ENCODE results near the gene LMX1A.

The LMX1A gene

DNA sequence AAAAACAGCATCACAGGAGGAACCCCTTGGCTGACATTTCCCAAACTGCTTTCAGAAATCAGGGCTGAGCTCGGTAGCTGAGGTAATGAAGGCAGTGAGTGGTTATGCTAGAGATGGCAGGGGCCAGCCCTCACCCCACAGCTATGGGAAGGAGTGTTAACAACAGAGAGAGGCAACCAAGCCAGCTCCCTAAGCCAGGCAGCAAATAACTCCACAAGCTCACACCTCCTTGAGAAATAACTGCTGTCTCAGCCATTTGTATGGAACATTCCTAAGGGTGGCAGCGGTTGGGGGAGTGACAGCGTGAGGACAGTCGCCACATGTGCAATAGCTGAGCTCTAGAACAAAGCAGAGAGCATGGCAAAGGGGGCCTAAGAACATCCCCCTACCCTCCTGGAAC is 42.6 kb downstream of the LMX1A start:
- TF ChIP-seq, protein P1, sequence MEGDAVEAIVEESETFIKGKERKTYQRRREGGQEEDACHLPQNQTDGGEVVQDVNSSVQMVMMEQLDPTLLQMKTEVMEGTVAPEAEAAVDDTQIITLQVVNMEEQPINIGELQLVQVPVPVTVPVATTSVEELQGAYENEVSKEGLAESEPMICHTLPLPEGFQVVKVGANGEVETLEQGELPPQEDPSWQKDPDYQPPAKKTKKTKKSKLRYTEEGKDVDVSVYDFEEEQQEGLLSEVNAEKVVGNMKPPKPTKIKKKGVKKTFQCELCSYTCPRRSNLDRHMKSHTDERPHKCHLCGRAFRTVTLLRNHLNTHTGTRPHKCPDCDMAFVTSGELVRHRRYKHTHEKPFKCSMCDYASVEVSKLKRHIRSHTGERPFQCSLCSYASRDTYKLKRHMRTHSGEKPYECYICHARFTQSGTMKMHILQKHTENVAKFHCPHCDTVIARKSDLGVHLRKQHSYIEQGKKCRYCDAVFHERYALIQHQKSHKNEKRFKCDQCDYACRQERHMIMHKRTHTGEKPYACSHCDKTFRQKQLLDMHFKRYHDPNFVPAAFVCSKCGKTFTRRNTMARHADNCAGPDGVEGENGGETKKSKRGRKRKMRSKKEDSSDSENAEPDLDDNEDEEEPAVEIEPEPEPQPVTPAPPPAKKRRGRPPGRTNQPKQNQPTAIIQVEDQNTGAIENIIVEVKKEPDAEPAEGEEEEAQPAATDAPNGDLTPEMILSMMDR (IDR thresholded peaks at IDR 0.05; ENCODE audit: insufficient read depth, low read depth, low read length, missing control alignments) = no peak
- no peak for DNase-seq (ENCODE audit: low read depth)

DNA sequence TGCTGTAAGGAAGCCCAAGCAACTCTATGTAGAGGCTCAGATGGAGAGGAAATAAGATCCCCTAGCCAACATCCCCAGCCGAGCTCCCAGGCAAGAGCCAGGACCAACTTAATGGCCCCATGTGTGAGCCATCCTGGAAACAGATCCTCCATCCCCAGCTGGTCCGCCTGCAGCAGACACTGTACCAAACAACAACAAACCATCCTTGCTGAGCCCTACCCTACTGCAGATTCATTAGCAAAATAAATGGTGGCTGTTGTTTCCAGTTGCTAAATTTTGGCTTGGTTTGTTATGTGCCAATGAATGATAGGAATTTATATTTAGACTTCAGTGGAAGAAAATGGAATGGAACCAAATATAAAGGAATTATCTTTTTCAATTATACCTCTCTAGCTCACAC is 43.9 kb downstream of the LMX1A start:
- TF ChIP-seq, protein P1 (IDR thresholded peaks at IDR 0.05; ENCODE audit: insufficient read depth, low read depth, low read length, missing control alignments) = no peak
- no peak for DNase-seq (ENCODE audit: low read depth)

More for the DNA sequence above, 42.6 kb downstream of the LMX1A start:
- no peak overlapping the region for H3K4me3 ChIP-seq (ENCODE audit: low read depth, low read length)

DNA sequence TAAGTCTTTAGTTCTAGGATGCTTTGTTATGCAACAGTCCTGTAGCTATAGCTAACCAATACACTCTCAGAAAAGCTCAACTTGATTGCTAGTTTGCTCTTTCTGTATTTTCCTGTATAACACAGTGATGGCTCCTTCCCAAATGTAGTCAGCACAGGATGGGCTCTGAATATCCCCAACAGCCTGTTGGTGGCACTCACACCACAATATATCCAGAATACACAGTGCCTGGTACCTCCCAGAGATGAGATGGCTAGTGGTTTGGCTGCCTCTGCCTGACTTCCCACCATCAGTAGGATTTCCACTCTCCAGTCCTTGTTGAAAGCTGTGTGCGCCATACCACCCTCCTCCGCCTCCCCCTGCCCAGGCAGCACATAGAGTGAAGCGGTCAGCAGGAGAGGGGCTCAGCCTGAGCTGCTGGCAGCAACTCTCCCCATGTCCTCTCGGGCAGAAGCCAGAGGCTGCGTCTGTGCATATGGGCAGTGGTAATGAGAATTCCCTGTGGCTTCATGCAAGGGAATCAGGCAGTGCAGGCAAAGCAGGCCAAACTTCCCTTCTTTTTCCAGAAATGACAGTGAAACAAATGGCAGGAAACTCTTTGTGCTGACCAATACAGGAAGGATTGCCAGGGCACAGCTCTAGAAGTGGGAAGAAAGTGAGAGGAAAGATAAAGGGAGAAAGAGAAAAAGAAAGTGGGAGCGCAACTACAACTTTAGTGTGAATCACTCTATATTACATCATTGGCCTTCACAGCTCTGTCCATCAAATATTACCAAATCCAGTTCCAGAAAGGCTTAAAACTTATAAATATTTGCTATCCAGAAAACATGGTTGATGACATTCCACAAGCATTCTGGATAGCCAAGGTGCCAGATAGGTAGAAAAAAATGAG is 49.7 kb downstream of the LMX1A start:
- H3K4me3 ChIP-seq (ENCODE audit: low read depth, low read length) = no peak overlapping the region
- TF ChIP-seq, protein P1 (IDR thresholded peaks at IDR 0.05; ENCODE audit: insufficient read depth, low read depth, low read length, missing control alignments) = no peak
- DNase-seq (ENCODE audit: low read depth) = no peak

More for the DNA sequence above, 43.9 kb downstream of the LMX1A start:
- no peak overlapping the region for H3K4me3 ChIP-seq (ENCODE audit: low read depth, low read length)

DNA sequence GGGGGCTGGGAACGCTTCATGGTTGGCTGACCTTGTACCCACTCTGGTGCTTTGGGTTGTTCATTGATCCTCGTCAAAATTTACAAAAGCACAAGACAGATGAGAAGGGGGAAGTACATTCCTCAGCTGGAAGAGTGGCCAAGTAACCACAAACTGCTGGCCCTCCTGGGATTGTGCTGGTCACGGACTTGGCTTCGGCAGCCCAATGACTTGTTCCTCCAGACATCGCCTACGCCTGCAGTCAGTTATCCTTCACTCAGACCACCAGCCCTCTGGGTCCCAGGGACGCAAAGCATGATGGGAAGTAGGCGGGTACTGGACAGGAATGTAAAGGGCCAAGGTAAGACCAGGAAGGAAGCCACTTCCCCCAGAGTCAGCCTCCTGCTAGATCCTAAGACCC is 53.1 kb downstream of the LMX1A start:
- TF ChIP-seq, protein P1 (IDR thresholded peaks at IDR 0.05; ENCODE audit: insufficient read depth, low read depth, low read length, missing control alignments) = no peak

DNA sequence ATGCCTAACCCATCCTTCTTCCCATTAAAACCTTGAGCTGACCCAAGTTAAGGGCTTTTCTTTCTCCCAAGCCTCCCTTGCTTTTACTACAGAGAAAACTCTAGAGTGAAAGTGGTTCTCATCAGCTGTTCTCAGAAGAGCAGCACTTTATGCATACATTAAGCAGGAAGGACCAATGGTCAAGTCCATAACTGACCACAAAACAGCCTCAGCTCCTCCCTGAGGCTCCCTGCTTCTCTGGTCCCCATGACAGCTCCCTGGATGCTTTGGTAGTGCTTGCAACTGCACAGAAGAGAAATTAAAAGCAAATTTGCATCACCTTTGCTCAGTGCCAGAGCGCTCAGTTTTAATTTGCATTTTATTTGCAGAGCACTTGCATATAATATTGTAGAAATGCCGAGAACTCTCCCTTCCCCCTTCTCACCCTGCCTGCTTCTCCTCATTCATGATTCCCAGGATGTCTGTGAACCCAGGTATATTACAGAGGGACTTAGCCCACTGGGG is 56.1 kb downstream of the LMX1A start:
- H3K4me3 ChIP-seq (ENCODE audit: low read depth, low read length) = no peak overlapping the region
- TF ChIP-seq, protein P1 (IDR thresholded peaks at IDR 0.05; ENCODE audit: insufficient read depth, low read depth, low read length, missing control alignments) = no peak
- DNase-seq (ENCODE audit: low read depth) = no peak

More for the DNA sequence above, 53.1 kb downstream of the LMX1A start:
- no peak overlapping the region for H3K4me3 ChIP-seq (ENCODE audit: low read depth, low read length)
- no peak for DNase-seq (ENCODE audit: low read depth)

DNA sequence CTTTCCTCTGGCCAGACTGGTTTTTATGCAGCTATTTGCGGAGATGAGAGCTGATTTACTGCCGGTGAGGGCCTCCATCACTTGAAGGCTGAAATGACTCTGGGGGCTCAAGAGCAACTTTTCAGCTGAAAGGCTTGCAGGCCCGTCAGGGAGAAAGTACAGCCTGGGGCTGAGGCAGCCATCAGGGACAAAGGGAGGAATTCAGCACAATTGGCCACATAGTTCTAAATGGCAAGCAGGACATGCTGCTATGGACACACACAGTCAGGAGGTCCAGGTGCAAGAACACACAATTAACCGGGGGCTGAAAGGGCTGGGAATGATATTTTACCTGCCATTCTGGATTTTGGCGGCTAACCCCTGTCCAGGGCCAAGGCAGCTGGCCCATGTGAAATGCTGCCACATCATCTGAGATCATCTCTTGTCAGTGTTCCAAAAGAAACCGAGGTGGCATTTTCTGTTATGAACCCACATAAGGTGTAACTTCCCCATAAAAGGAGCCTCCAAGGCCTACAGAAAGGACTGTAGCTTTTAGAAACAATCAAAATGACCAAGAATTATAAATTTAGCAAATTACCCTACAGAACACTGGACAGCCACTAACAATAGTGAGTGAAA is 58.2 kb downstream of the LMX1A start:
- DNase-seq (ENCODE audit: low read depth) = no peak
- H3K4me3 ChIP-seq (ENCODE audit: low read depth, low read length) = no peak overlapping the region
- TF ChIP-seq, protein P1 (IDR thresholded peaks at IDR 0.05; ENCODE audit: insufficient read depth, low read depth, low read length, missing control alignments) = no peak

All from GM12865 (cell line).